ENCODE data around the gene SLC13A4.

The SLC13A4 gene

DNA sequence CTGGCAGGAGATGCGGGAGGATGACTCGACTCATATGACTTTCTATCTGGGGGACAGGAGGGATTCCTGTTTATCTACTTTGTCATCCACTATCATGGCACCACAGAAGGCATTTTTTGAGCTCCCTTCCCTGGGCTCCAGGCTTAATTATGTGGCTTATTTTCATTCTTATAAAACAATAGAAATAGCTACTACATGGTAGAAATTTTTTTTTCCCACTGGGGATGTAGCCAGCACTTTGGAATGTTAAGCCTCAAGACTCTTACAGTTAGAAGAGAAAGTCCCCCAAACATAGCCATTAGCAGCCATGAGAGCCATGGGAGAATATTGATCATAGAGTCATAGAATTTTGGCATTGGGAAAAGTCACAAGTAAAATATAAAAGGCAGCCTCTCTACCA, 35.3 kb upstream of the SLC13A4 start:
- H3K4me1 ChIP-seq (ENCODE audit: control insufficient read depth in 1 of 2, insufficient read depth in 2 of 2, low read length in 2 of 2) = peaks cover 20 to 27% of the 10 kb centered on the region in 2 experiments
- peak overlapping the region; percentile 65 for H3K14ac ChIP-seq (ENCODE audit: low read length)
- no peak overlapping the region for H3K4me2 ChIP-seq (ENCODE audit: low read length)
- H2AFZ ChIP-seq (ENCODE audit: insufficient read depth, low read length, poor library complexity) = no peak overlapping the region
- H3K9me3 ChIP-seq (ENCODE audit: insufficient read depth, low read depth, low read length) = no peaks in the 10 kb centered on the region
- H3K79me1 ChIP-seq (ENCODE audit: low read length) = peaks cover 41% of the 10 kb centered on the region
- WGBS (ENCODE audit: extremely low coverage, insufficient coverage, insufficient read length) = no CpG with 5 or more reads among the region's 2 CpGs
- no peak for DNase-seq
- H3K27ac ChIP-seq (ENCODE audit: low read depth, low read length) = no peak overlapping the region
- no peak overlapping the region for H4K91ac ChIP-seq (ENCODE audit: low read depth, low read length)
- no peak overlapping the region for H3K4me3 ChIP-seq (ENCODE audit: low read depth, low read length)
- H2BK12ac ChIP-seq (ENCODE audit: low read length) = no peak overlapping the region
- no peak overlapping the region for H3K9ac ChIP-seq (ENCODE audit: low read length)
- no peak overlapping the region for H3K18ac ChIP-seq (ENCODE audit: low read length)
- H3K4ac ChIP-seq (ENCODE audit: low read depth, low read length) = no peak overlapping the region
- no peak overlapping the region for H2AK5ac ChIP-seq (ENCODE audit: low read length)
- H3K23ac ChIP-seq (ENCODE audit: low read length) = no peak overlapping the region
- H3K27me3 ChIP-seq (ENCODE audit: insufficient read depth, low read length) = no peaks in the 10 kb centered on the region
- H4K8ac ChIP-seq (ENCODE audit: low read depth, low read length) = no peak overlapping the region
- no peaks in the 10 kb centered on the region for H3K36me3 ChIP-seq (ENCODE audit: control insufficient read depth in 1 of 2, insufficient read depth in 2 of 2, low read length in 2 of 2)
- no peak overlapping the region for H4K12ac ChIP-seq (ENCODE audit: low read depth, low read length)
- no peak overlapping the region for H2BK120ac ChIP-seq (ENCODE audit: insufficient read depth, low read length, poor library complexity)
- no peak overlapping the region for H2BK5ac ChIP-seq (ENCODE audit: low read depth, low read length, poor library complexity)
- H3K79me2 ChIP-seq (ENCODE audit: control insufficient read depth, insufficient read depth, low read length, poor library complexity) = peaks cover 10% of the 10 kb centered on the region

DNA sequence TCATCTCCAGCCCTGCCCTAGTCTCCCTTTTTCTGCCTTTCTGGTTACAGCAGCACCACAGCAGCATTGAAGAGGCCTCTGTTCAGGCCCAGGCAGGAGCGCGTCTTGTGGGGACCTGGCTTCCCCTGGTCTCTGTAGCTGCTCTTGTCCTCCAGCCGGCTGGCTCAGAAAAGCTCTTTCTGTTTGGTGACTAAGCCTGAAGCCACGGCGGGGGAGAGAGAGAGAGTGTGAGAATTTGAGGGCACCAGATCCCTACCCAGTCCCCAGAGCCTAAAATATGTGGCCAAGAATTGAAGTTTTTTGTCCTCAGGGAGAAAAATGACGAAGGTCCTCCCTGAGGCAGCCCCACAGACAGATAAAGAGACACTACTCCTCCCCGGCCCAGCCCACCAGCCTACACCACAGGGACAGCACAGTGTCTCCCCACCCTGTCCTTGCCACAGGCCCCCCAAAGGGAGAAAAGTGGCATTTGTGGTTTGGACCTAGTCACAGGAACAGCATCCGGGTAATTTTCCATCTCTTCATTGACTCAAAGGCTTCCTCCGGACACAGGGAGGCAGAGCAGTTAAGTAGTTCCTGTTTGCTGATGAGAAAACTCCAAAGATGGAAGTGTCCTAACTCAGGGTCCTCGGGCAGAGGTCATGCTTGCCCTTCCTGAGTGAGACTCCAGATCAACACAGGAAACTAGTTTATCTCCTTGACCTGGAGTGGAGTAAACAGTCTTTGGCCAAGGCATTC, 33.9 kb upstream of the SLC13A4 start:
- Histone ChIP-seq H2AFZ (ENCODE audit: insufficient read depth, low read length, poor library complexity) (peak overlapping the region; percentile 50), H3K27me3 (ENCODE audit: insufficient read depth, low read length) (no peaks in the 10 kb centered on the region), H3K23ac (ENCODE audit: low read length) (no peak overlapping the region), H3K27ac (ENCODE audit: low read depth, low read length) (peak overlapping the region; percentile 94), H4K91ac (ENCODE audit: low read depth, low read length) (peak overlapping the region; percentile 99), H3K36me3 (ENCODE audit: control insufficient read depth in 1 of 2, insufficient read depth in 2 of 2, low read length in 2 of 2) (no peaks in the 10 kb centered on the region), H3K4me1 (ENCODE audit: control insufficient read depth in 1 of 2, insufficient read depth in 2 of 2, low read length in 2 of 2) (peaks cover 25 to 33% of the 10 kb centered on the region in 2 experiments), H4K8ac (ENCODE audit: low read depth, low read length) (peak overlapping the region; percentile 92), H3K4me2 (ENCODE audit: low read length) (no peak overlapping the region), H3K4me3 (ENCODE audit: low read depth, low read length) (no peak overlapping the region), H2AK5ac (ENCODE audit: low read length) (peak overlapping the region; percentile 74), H3K9me3 (ENCODE audit: insufficient read depth, low read depth, low read length) (no peaks in the 10 kb centered on the region), H3K14ac (ENCODE audit: low read length) (peak overlapping the region; percentile 96), H3K18ac (ENCODE audit: low read length) (peak overlapping the region; percentile 88), H2BK12ac (ENCODE audit: low read length) (peak overlapping the region; percentile 86), H3K9ac (ENCODE audit: low read length) (peak overlapping the region; percentile 60), H2BK5ac (ENCODE audit: low read depth, low read length, poor library complexity) (peak overlapping the region; percentile 95), H3K4ac (ENCODE audit: low read depth, low read length) (peak overlapping the region; percentile 71), H3K79me1 (ENCODE audit: low read length) (peaks cover 47% of the 10 kb centered on the region), H3K79me2 (ENCODE audit: control insufficient read depth, insufficient read depth, low read length, poor library complexity) (peaks cover 17% of the 10 kb centered on the region), H4K12ac (ENCODE audit: low read depth, low read length) (peak overlapping the region; percentile 40), H2BK120ac (ENCODE audit: insufficient read depth, low read length, poor library complexity) (peak overlapping the region; percentile 98)
- DNase-seq = no peak
- no CpG with 5 or more reads among the region's 10 CpGs for WGBS (ENCODE audit: extremely low coverage, insufficient coverage, insufficient read length)

DNA sequence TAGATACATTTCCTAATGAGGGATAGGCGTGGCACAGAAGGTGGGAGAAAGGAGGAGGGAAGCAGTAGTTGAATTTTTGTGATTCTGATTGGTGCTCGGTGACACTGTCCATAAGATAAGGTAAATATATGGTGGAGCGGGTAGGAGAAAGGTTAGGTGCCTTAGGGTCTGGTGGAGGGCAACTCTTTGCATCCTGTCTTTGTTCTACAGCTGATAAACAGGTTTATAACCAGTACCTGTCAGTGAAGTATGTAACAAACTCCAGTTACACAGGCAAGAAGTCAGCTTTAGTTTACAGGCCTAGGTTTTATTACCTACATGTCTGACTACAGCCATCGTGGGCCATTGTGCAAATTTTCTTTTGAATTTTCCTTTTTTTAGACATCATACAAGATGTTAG, 31.5 kb upstream of the SLC13A4 start:
- H2AFZ ChIP-seq (ENCODE audit: insufficient read depth, low read length, poor library complexity) = no peak overlapping the region
- H3K27me3 ChIP-seq (ENCODE audit: insufficient read depth, low read length) = no peaks in the 10 kb centered on the region
- no peak overlapping the region for H4K8ac ChIP-seq (ENCODE audit: low read depth, low read length)
- H3K27ac ChIP-seq (ENCODE audit: low read depth, low read length) = peak overlapping the region; percentile 100
- peaks cover 19% of the 10 kb centered on the region for H3K79me2 ChIP-seq (ENCODE audit: control insufficient read depth, insufficient read depth, low read length, poor library complexity)
- peak; percentile 40 to 56 for DNase-seq
- no peak overlapping the region for H3K14ac ChIP-seq (ENCODE audit: low read length)
- no peaks in the 10 kb centered on the region for H3K9me3 ChIP-seq (ENCODE audit: insufficient read depth, low read depth, low read length)
- no CpG with 5 or more reads among the region's 4 CpGs for WGBS (ENCODE audit: extremely low coverage, insufficient coverage, insufficient read length)
- H2BK5ac ChIP-seq (ENCODE audit: low read depth, low read length, poor library complexity) = no peak overlapping the region
- no peaks in the 10 kb centered on the region for H3K36me3 ChIP-seq (ENCODE audit: control insufficient read depth in 1 of 2, insufficient read depth in 2 of 2, low read length in 2 of 2)
- H4K91ac ChIP-seq (ENCODE audit: low read depth, low read length) = peak overlapping the region; percentile 100
- H3K79me1 ChIP-seq (ENCODE audit: low read length) = peaks cover 57% of the 10 kb centered on the region
- no peak overlapping the region for H2AK5ac ChIP-seq (ENCODE audit: low read length)
- no peak overlapping the region for H3K4ac ChIP-seq (ENCODE audit: low read depth, low read length)
- H3K4me2 ChIP-seq (ENCODE audit: low read length) = no peak overlapping the region
- no peak overlapping the region for H4K12ac ChIP-seq (ENCODE audit: low read depth, low read length)
- H3K9ac ChIP-seq (ENCODE audit: low read length) = no peak overlapping the region
- H2BK12ac ChIP-seq (ENCODE audit: low read length) = no peak overlapping the region
- H2BK120ac ChIP-seq (ENCODE audit: insufficient read depth, low read length, poor library complexity) = no peak overlapping the region
- H3K23ac ChIP-seq (ENCODE audit: low read length) = no peak overlapping the region
- H3K18ac ChIP-seq (ENCODE audit: low read length) = no peak overlapping the region
- H3K4me3 ChIP-seq (ENCODE audit: low read depth, low read length) = no peak overlapping the region
- peaks cover 30 to 41% of the 10 kb centered on the region in 2 experiments for H3K4me1 ChIP-seq (ENCODE audit: control insufficient read depth in 1 of 2, insufficient read depth in 2 of 2, low read length in 2 of 2)

DNA sequence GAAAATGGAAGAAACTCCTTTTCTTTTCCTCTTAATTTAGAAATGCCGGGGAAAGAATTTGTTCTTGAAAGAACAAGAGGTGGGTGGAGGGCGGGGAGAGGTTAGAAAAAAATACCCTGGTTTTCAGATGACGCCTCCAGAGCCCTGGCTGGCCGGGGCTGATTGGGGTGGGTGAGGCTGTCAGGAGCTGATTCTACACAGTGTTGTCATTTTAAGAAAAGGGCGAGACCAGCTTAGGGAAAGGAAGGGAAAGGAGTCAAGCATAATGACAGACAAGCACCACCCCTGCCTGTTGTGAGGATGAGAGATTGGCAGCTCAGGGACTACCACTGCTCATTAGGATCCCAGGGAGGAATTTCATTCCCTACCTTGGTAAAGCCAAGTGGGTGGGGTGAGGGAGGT, 30.5 kb upstream of the SLC13A4 start:
- H2BK12ac ChIP-seq (ENCODE audit: low read length) = peak overlapping the region; percentile 91
- peak overlapping the region; percentile 96 for H3K4ac ChIP-seq (ENCODE audit: low read depth, low read length)
- peak overlapping the region; percentile 98 for H2AK5ac ChIP-seq (ENCODE audit: low read length)
- H3K27ac ChIP-seq (ENCODE audit: low read depth, low read length) = peak overlapping the region; percentile 100
- peak overlapping the region; percentile 52 for H3K4me2 ChIP-seq (ENCODE audit: low read length)
- H3K79me2 ChIP-seq (ENCODE audit: control insufficient read depth, insufficient read depth, low read length, poor library complexity) = peaks cover 19% of the 10 kb centered on the region
- DNase-seq = no peak
- H3K36me3 ChIP-seq (ENCODE audit: control insufficient read depth in 1 of 2, insufficient read depth in 2 of 2, low read length in 2 of 2) = no peaks in the 10 kb centered on the region
- H3K27me3 ChIP-seq (ENCODE audit: insufficient read depth, low read length) = no peaks in the 10 kb centered on the region
- peak overlapping the region; percentile 96 for H4K8ac ChIP-seq (ENCODE audit: low read depth, low read length)
- H2AFZ ChIP-seq (ENCODE audit: insufficient read depth, low read length, poor library complexity) = peak overlapping the region; percentile 37
- peaks cover 60% of the 10 kb centered on the region for H3K79me1 ChIP-seq (ENCODE audit: low read length)
- H2BK120ac ChIP-seq (ENCODE audit: insufficient read depth, low read length, poor library complexity) = peak overlapping the region; percentile 100
- H3K14ac ChIP-seq (ENCODE audit: low read length) = peak overlapping the region; percentile 99
- H3K4me1 ChIP-seq (ENCODE audit: control insufficient read depth in 1 of 2, insufficient read depth in 2 of 2, low read length in 2 of 2) = peaks cover 30 to 41% of the 10 kb centered on the region in 2 experiments
- peak overlapping the region; percentile 20 for H3K9ac ChIP-seq (ENCODE audit: low read length)
- H4K91ac ChIP-seq (ENCODE audit: low read depth, low read length) = peak overlapping the region; percentile 100
- peak overlapping the region; percentile 94 for H4K12ac ChIP-seq (ENCODE audit: low read depth, low read length)
- H3K4me3 ChIP-seq (ENCODE audit: low read depth, low read length) = no peak overlapping the region
- no CpG with 5 or more reads among the region's 5 CpGs for WGBS (ENCODE audit: extremely low coverage, insufficient coverage, insufficient read length)
- no peaks in the 10 kb centered on the region for H3K9me3 ChIP-seq (ENCODE audit: insufficient read depth, low read depth, low read length)
- peak overlapping the region; percentile 100 for H2BK5ac ChIP-seq (ENCODE audit: low read depth, low read length, poor library complexity)
- peak overlapping the region; percentile 99 for H3K18ac ChIP-seq (ENCODE audit: low read length)
- H3K23ac ChIP-seq (ENCODE audit: low read length) = no peak overlapping the region
